DOHH2 (cell line): Measurements from ENCODE around the gene GIT1.

Experiments
- H3F3A ChIP-seq: fragments of 200-600 bp; sonication (generic), shearing (Covaris generic); 2 replicates; pipeline ENCODE4 v1.6.0; 2016; ENCODE audit warnings: antibody characterized with exemption, mild to moderate bottlenecking; ENCODE audit not compliant: control insufficient read depth, insufficient read depth
- H3K27ac ChIP-seq: fragments of 200-600 bp; sonication (generic); 2 replicates; pipeline ENCODE4 v1.5.1; 2014; ENCODE audit warnings: low read depth, mild to moderate bottlenecking, low read length, moderate library complexity
- H3K27me3 ChIP-seq: fragments of 200-600 bp; sonication (generic); 2 replicates; pipeline ENCODE4 v1.6.1; 2014; ENCODE audit warnings: mild to moderate bottlenecking, low read length, mixed read lengths; ENCODE audit not compliant: control insufficient read depth
- H3K36me3 ChIP-seq: fragments of 200-600 bp; sonication (generic); 2 replicates; pipeline ENCODE4 v1.6.1; 2014; ENCODE audit warnings: mild to moderate bottlenecking, low read length, moderate library complexity, mixed read lengths; ENCODE audit not compliant: control insufficient read depth
- H3K4me1 ChIP-seq: fragments of 200-600 bp; sonication (generic); 2 replicates; pipeline ENCODE4 v1.6.1; 2014; ENCODE audit warnings: mild to moderate bottlenecking, low read length, mixed read lengths; ENCODE audit not compliant: control insufficient read depth
- H3K4me2 ChIP-seq: fragments of 200-600 bp; sonication (generic); 2 replicates; pipeline ENCODE4 v1.6.0; 2014; ENCODE audit warnings: mild to moderate bottlenecking, low read length, moderate library complexity
- H3K4me3 ChIP-seq: fragments of 200-600 bp; sonication (generic); 2 replicates; pipeline ENCODE4 v1.5.1; 2014; ENCODE audit warnings: mild to moderate bottlenecking, low read length, mixed read lengths
- H3K79me2 ChIP-seq: fragments of 200-600 bp; sonication (generic); 2 replicates; pipeline ENCODE4 v1.6.1; 2014; ENCODE audit warnings: mild to moderate bottlenecking, low read length, mixed read lengths; ENCODE audit not compliant: control insufficient read depth
- H3K9me2 ChIP-seq: fragments of 200-600 bp; sonication (generic); replicated peaks from 2 replicates; pipeline ENCODE4 v1.6.1; 2014; ENCODE audit warnings: mild to moderate bottlenecking, low read length, mixed read lengths; ENCODE audit not compliant: control insufficient read depth
- H3K9me3 ChIP-seq: fragments of 200-600 bp; sonication (generic); 2 replicates; pipeline ENCODE4 v1.6.1; 2014; ENCODE audit warnings: antibody characterized with exemption, low read length, mixed read lengths; ENCODE audit not compliant: control insufficient read depth, insufficient read depth
- H4K20me1 ChIP-seq: fragments of 200-600 bp; sonication (generic); 2 replicates; pipeline ENCODE4 v1.6.0; 2014; ENCODE audit warnings: low read depth, mild to moderate bottlenecking, antibody characterized with exemption, low read length, moderate library complexity; ENCODE audit not compliant: control insufficient read depth, insufficient read depth
- CTCF ChIP-seq: fragments of 200-600 bp; sonication (generic); IDR thresholded peaks from one replicate; pipeline ENCODE4 v1.5.1; 2014; ENCODE audit warnings: antibody characterized with exemption, mild to moderate bottlenecking, low read depth, low read length; ENCODE audit not compliant: poor library complexity, severe bottlenecking
- EZH2phosphoT487 ChIP-seq: fragments of 200-600 bp; sonication (generic); IDR thresholded peaks from 2 replicates; pipeline ENCODE4 v1.6.1; 2017; ENCODE audit warnings: borderline replicate concordance, mild to moderate bottlenecking, antibody characterized with exemption, low read length, moderate library complexity, mixed read lengths

Gene GIT1

GRCh38 chr17:29612094-29612403 lies 22.6 kb upstream of the GIT1 start:
- Histone ChIP-seq H3K9me2 (no peaks in the 10 kb centered on the region), H3F3A (no peaks in the 10 kb centered on the region; the same call in 1 of the 2 replicates), H4K20me1 (peaks cover 17% of the 10 kb centered on the region), H3K4me2 (no peak overlapping the region), H3K79me2 (no peaks in the 10 kb centered on the region), H3K27ac (no peak overlapping the region), H3K9me3 (no peaks in the 10 kb centered on the region), H3K4me3 (no peak overlapping the region), H3K36me3 (peaks cover 10% of the 10 kb centered on the region; the same call in 1 of the 2 replicates), H3K4me1 (peaks cover 36% of the 10 kb centered on the region), H3K27me3 (peaks cover 13% of the 10 kb centered on the region)
- TF ChIP-seq CTCF (no peak), EZH2phosphoT487 (no peak)

- Histone ChIP-seq H4K20me1 (peaks cover 12% of the 10 kb centered on the region), H3K4me2 (no peak overlapping the region), H3K27ac (no peak overlapping the region), H3K9me3 (no peaks in the 10 kb centered on the region), H3K4me1 (peaks cover 31% of the 10 kb centered on the region), H3K9me2 (no peaks in the 10 kb centered on the region), H3K4me3 (no peak overlapping the region), H3K27me3 (peaks cover 10% of the 10 kb centered on the region), H3F3A (no peaks in the 10 kb centered on the region; the same call in 1 of the 2 replicates), H3K79me2 (no peaks in the 10 kb centered on the region), H3K36me3 (peaks cover 10% of the 10 kb centered on the region; the same call in 1 of the 2 replicates)
- TF ChIP-seq EZH2phosphoT487, result no peak
- TF ChIP-seq CTCF, result no peak
Measured at GRCh38 chr17:29611351-29612093, 22.1 kb upstream of the GIT1 start.

GRCh38 chr17:29610395-29610794 lies 20.9 kb upstream of the GIT1 start:
- TF ChIP-seq EZH2phosphoT487 (no peak), CTCF (no peak)
- Histone ChIP-seq H3K9me3 (no peaks in the 10 kb centered on the region), H3K36me3 (peaks cover 10% of the 10 kb centered on the region; the same call in 1 of the 2 replicates)

More at GRCh38 chr17:29610395-29610794, 20.9 kb upstream of the GIT1 start:
- Histone ChIP-seq H3K4me2 (no peak overlapping the region), H3K4me1 (peaks cover 19% of the 10 kb centered on the region), H3K27ac (no peak overlapping the region), H3K4me3 (no peak overlapping the region), H3K27me3 (no peaks in the 10 kb centered on the region), H3K9me2 (no peaks in the 10 kb centered on the region), H3K79me2 (no peaks in the 10 kb centered on the region), H4K20me1 (peaks cover 8% of the 10 kb centered on the region), H3F3A (no peaks in the 10 kb centered on the region; the same call in 1 of the 2 replicates)
